Spleen (tissue), 11 donors: ENCODE measurements around the gene IRGC. TPM values are rescaled to one million over a fixed set of nuclear protein-coding genes. Genes with fewer than 3 reads are reported as not detected.

Experiments used
- DNase-seq: peaks from one replicate; pipeline ENCODE4 v3.0.0-alpha.2; 2020
- H3K27ac ChIP-seq, 8 donors: fragments of 200-600 bp; sonication (generic) in 7 of 8; 1 replicate in 4 of 8; 2 replicates in 4 of 8; pipeline versions ENCODE4 v1.5.0 to v1.8.0; 2016 to 2021; ENCODE audit warnings: inconsistent platforms in 4 of 8, mild to moderate bottlenecking in 4 of 8, moderate library complexity in 1 of 8
- H3K27me3 ChIP-seq, 7 donors: fragments of 200-600 bp; sonication (generic) in 6 of 7; replicated peaks in 1 of 7; 1 replicate in 4 of 7; 2 replicates in 3 of 7; pipeline versions ENCODE4 v1.5.0 to v1.8.0; 2016 to 2021; ENCODE audit warnings: inconsistent platforms in 3 of 7, mild to moderate bottlenecking in 1 of 7
- H3K36me3 ChIP-seq, 6 donors: fragments of 200-600 bp; sonication (generic) in 5 of 6; 1 replicate in 4 of 6; 2 replicates in 2 of 6; pipeline versions ENCODE4 v1.5.0 to v1.8.0; 2016 to 2021; ENCODE audit warnings: inconsistent platforms in 2 of 6
- H3K4me1 ChIP-seq, 6 donors: fragments of 200-600 bp; sonication (generic) in 5 of 6; 1 replicate in 3 of 6; 2 replicates in 3 of 6; pipeline versions ENCODE4 v1.5.0 to v1.8.0; 2016 to 2021; ENCODE audit warnings: inconsistent platforms in 3 of 6
- H3K4me3 ChIP-seq, 8 donors: fragments of 200-600 bp; sonication (generic) in 7 of 8; 1 replicate in 4 of 8; 2 replicates in 4 of 8; pipeline versions ENCODE4 v1.5.0 to v1.8.0; 2016 to 2021; ENCODE audit warnings: inconsistent platforms in 4 of 8, mild to moderate bottlenecking in 4 of 8, moderate library complexity in 2 of 8
- H3K9me3 ChIP-seq, 8 donors: fragments of 200-600 bp; sonication (generic) in 7 of 8; 1 replicate in 4 of 8; 2 replicates in 4 of 8; pipeline versions ENCODE4 v1.5.0 to v1.8.0; 2016 to 2021; ENCODE audit warnings: inconsistent platforms in 4 of 8
- POLR2A ChIP-seq, 3 donors: fragments of 450-650 bp; IDR thresholded peaks; one replicate each; pipeline ENCODE4 v1.5.1; 2017; ENCODE audit warnings: antibody characterized with exemption in 3 of 3, mild to moderate bottlenecking in 1 of 3
- POLR2AphosphoS5 ChIP-seq, 3 donors: sonication (generic); formaldehyde crosslinking; IDR thresholded peaks; one replicate each; pipeline ENCODE4 v1.5.1; 2017; ENCODE audit warnings: antibody characterized with exemption in 3 of 3
- WGBS, 5 donors: extraction: QIAGEN DNeasy Blood & Tissue Kit in 3 of 5; methylation state at CpG; one replicate each; pipeline versions ENCODE4 v1.1.5 to v1.1.7; 2013 to 2018; 5-methylcytosine and 5-hydroxymethylcytosine counted together
- intact Hi-C: fragments of 100-400 bp; cut with DNase I; formaldehyde crosslinking; loops from one replicate; pipeline ENCODE4 v1.15.0; 2023; ENCODE audit warnings: low total_unique reads
- polyA plus RNA-seq, 3 donors: library from polyadenylated mRNA; stranded (reverse); fragments of 200-250 nt; gene quantifications; one replicate each; pipeline ENCODE4 v1.2.1, GENCODE V29; 2013
- total RNA-seq, 7 donors: library from RNA; depleted of rRNA in 3 of 7; stranded (reverse); fragments of >200 nt in 3 of 7; fragmentation: NEBNext Ultra II Directional in 4 of 7; extraction: Animal tissue kit (Norgen Biotek cat#: 25700) in 4 of 7; gene quantifications; one replicate each; pipeline versions ENCODE4 v1.1.0 to v1.2.1, GENCODE V29; 2016 to 2021
- TF ChIP-seq, protein P1 (sequence below), 11 experiments: fragments of 200-600 bp in 7 of 11; fragments of 450-650 bp in 4 of 11; sonication (generic) in 4 of 11; IDR thresholded peaks in 8 of 11; conservative IDR thresholded peaks in 3 of 11; 1 replicate in 7 of 11; 2 replicates in 4 of 11; pipeline versions ENCODE4 v1.4.0 to v1.8.0; 2016 to 2021; ENCODE audit warnings: antibody characterized with exemption in 11 of 11, inconsistent platforms in 4 of 11, mild to moderate bottlenecking in 1 of 11
- donor health status: healthy with polysubstance abuse.
- donor health status: DM: no; HTN: no; CAD: no; lungs with moderate emphysema.
- donor health status: DM: no; HTN: no; CAD: no.
- donor health status: Bipolar disorder and iron deficiency.
- donor health status: healthy.
- donor health status: DM: no; HTN: no; CAD: no.
- donor health status: DM: yes; HTN: yes; CAD: no.

Gene IRGC
- total and polyA plus RNA-seq, 10 donors: not detected

GRCh38 chr19:43668406-43669109 is 47.3 kb upstream of the IRGC start:
- Histone ChIP-seq H3K27ac (peak overlapping the region; percentile 82 to 97 (median 94)), H3K4me3 (peak overlapping the region; percentile 37 to 77 (median 56)), H3K27me3 (peaks cover 0 to 8% (median 0%) of the 10 kb centered on the region in 7 donors), H3K9me3 (no peaks in the 10 kb centered on the region), H3K4me1 (peaks cover 3 to 83% (median 47%) of the 10 kb centered on the region in 6 donors), H3K36me3 (peaks cover 0 to 41% (median 9%) of the 10 kb centered on the region in 6 donors)
- peak; percentile 98 for DNase-seq
- WGBS, 5 donors: 0 to 1% (median 1%) methylated on average over 44 of the region's 44 CpGs
- TF ChIP-seq, protein P1, sequence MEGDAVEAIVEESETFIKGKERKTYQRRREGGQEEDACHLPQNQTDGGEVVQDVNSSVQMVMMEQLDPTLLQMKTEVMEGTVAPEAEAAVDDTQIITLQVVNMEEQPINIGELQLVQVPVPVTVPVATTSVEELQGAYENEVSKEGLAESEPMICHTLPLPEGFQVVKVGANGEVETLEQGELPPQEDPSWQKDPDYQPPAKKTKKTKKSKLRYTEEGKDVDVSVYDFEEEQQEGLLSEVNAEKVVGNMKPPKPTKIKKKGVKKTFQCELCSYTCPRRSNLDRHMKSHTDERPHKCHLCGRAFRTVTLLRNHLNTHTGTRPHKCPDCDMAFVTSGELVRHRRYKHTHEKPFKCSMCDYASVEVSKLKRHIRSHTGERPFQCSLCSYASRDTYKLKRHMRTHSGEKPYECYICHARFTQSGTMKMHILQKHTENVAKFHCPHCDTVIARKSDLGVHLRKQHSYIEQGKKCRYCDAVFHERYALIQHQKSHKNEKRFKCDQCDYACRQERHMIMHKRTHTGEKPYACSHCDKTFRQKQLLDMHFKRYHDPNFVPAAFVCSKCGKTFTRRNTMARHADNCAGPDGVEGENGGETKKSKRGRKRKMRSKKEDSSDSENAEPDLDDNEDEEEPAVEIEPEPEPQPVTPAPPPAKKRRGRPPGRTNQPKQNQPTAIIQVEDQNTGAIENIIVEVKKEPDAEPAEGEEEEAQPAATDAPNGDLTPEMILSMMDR (IDR thresholded peaks at IDR 0.05 in 8 of 11, conservative IDR thresholded peaks at IDR 0.05 in 3 of 11): no peak
- TF ChIP-seq POLR2AphosphoS5 (IDR thresholded peaks at IDR 0.05): peak; percentile 90 to 94 (median 93)
- TF ChIP-seq POLR2A (IDR thresholded peaks at IDR 0.05): peak in 2 of 3 donors; percentile 50 to 75
- intact Hi-C loops: no loop called here

- WGBS, 5 donors: 55 to 81% (median 68%) methylated on average over 5 to 6 of the region's 6 CpGs
- intact Hi-C loops: no loop called here
- TF ChIP-seq POLR2A (IDR thresholded peaks at IDR 0.05) (no peak), POLR2AphosphoS5 (IDR thresholded peaks at IDR 0.05) (no peak)
- TF ChIP-seq, protein P1 (IDR thresholded peaks at IDR 0.05 in 8 of 11, conservative IDR thresholded peaks at IDR 0.05 in 3 of 11): no peak
- peak overlapping the region in 1 of 8 donors; percentile 5 for H3K4me3 ChIP-seq
- peak overlapping the region in 4 of 8 donors; percentile 6 to 97 (median 36) for H3K27ac ChIP-seq
- peaks cover 0 to 5% (median 1%) of the 10 kb centered on the region in 6 donors for H3K36me3 ChIP-seq
- no peaks in the 10 kb centered on the region for H3K9me3 ChIP-seq
- H3K4me1 ChIP-seq: peaks cover 0 to 73% (median 38%) of the 10 kb centered on the region in 6 donors
- no peak for DNase-seq
- peaks cover 0 to 8% (median 0%) of the 10 kb centered on the region in 7 donors for H3K27me3 ChIP-seq
Observed at GRCh38 chr19:43672061-43672679, 43.7 kb upstream of the IRGC start.

DNA sequence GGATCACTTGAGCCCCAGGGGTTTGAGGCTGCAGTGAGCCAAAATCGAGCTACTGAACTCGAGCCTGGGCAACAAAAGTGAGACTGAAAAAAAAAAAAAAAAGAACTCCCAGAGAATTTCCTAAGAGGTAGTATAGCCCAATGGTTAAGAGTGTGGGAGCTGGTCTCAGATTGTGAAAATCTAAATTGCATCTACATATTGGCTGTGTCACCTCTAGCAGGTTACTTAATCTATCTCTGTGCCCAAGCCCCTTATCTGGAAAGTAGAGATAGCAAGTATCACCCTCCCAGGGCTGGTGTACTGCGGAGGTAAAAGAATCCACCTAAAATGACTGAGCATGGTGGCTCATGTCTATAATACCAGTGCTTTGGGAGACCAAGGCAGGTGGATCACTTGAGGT is 42.2 kb upstream of the IRGC start:
- no peak for DNase-seq
- intact Hi-C loops: no loop called here
- Histone ChIP-seq H3K4me3 (peak overlapping the region in 1 of 8 donors; percentile 58), H3K27ac (peak overlapping the region in 7 of 8 donors; percentile 46 to 97 (median 84)), H3K9me3 (no peaks in the 10 kb centered on the region), H3K27me3 (peaks cover 0 to 6% (median 0%) of the 10 kb centered on the region in 7 donors), H3K36me3 (no peaks in the 10 kb centered on the region), H3K4me1 (peaks cover 0 to 62% (median 30%) of the 10 kb centered on the region in 6 donors)
- TF ChIP-seq, protein P1 (IDR thresholded peaks at IDR 0.05 in 8 of 11, conservative IDR thresholded peaks at IDR 0.05 in 3 of 11): no peak
- TF ChIP-seq POLR2AphosphoS5 (IDR thresholded peaks at IDR 0.05): no peak
- no peak for TF ChIP-seq POLR2A (IDR thresholded peaks at IDR 0.05)
- 61 to 92% (median 69%) methylated on average over 3 of the region's 3 CpGs for WGBS, 5 donors

DNA sequence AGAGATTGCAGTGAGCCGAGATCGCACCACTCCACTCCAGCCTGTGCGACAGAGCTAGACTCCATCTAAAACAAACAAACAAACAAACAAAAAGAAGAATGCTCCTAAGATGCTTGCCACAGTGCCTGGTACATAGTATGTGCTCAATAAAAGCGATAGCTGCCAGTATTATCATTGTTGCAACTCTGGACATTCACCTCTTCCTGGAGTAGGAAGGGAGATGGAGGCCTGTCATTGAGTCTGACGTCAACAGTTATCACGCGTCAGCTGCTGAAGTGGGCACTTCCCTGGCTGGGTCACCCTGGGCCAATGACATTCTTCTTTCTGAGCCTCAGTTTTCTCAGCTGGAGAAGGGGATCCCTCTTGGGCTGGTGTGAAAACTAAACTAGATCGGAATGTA is 41.7 kb upstream of the IRGC start:
- intact Hi-C loops: no loop called here
- peak overlapping the region in 1 of 8 donors; percentile 58 for H3K4me3 ChIP-seq
- peak; percentile 80 for DNase-seq
- H3K9me3 ChIP-seq: no peaks in the 10 kb centered on the region
- TF ChIP-seq POLR2AphosphoS5 (IDR thresholded peaks at IDR 0.05) (no peak), POLR2A (IDR thresholded peaks at IDR 0.05) (no peak)
- TF ChIP-seq, protein P1 (IDR thresholded peaks at IDR 0.05 in 8 of 11, conservative IDR thresholded peaks at IDR 0.05 in 3 of 11): no peak
- WGBS, 5 donors: 63 to 81% (median 71%) methylated on average over 8 of the region's 8 CpGs
- peaks cover 0 to 56% (median 27%) of the 10 kb centered on the region in 6 donors for H3K4me1 ChIP-seq
- H3K36me3 ChIP-seq: no peaks in the 10 kb centered on the region
- peak overlapping the region in 7 of 8 donors; percentile 46 to 97 (median 84) for H3K27ac ChIP-seq
- peaks cover 0 to under 1% (median 0%) of the 10 kb centered on the region in 7 donors for H3K27me3 ChIP-seq
